CD4-positive, alpha-beta T cell (primary cell): Measurements from ENCODE around the gene SF3B2. TPM values are rescaled to one million over a fixed set of nuclear protein-coding genes. Genes with fewer than 3 reads are reported as not detected.

Experiments used
- ATAC-seq: fragments of 200-7000 bp; cut with Tn5 transposase; one replicate; pipeline ENCODE4 v1.10.0; 2022; ENCODE audit warnings: mild to moderate bottlenecking; ENCODE audit not compliant: poor library complexity
- CTCF ChIA-PET: fragments of 350-600 bp; sonication (Branson Sonifier 250); formaldehyde crosslinking; loops from one replicate; lab custom pipeline; 2021; ENCODE audit warnings: antibody characterized with exemption, inconsistent platforms; lab: Charles Lee
- POLR2A ChIA-PET: fragments of 350-600 bp; sonication (Branson Sonifier 250); formaldehyde crosslinking; loops from one replicate; lab custom pipeline; 2021; ENCODE audit warnings: antibody characterized with exemption, inconsistent platforms; lab: Charles Lee
- DNase-seq, 14 experiments: peaks; one replicate each; pipeline ENCODE4 v3.0.0-alpha.2; 2013 to 2020; ENCODE audit warnings: mixed read lengths in 2 of 14
- H3K27ac ChIP-seq, 2 donors: one replicate each; pipeline versions ENCODE4 v1.5.1 to v1.7.0; 2013; ENCODE audit warnings: low read length in 2 of 2, low read depth in 1 of 2, mild to moderate bottlenecking in 1 of 2
- H3K27me3 ChIP-seq, 2 experiments: 1 replicate in 1 of 2; 2 replicates in 1 of 2; pipeline versions ENCODE4 v1.6.1 to v1.7.0; 2013; ENCODE audit warnings: low read length in 2 of 2, control low read depth in 1 of 2, mild to moderate bottlenecking in 1 of 2, moderate library complexity in 1 of 2; ENCODE audit not compliant: insufficient read depth in 2 of 2, control insufficient read depth in 1 of 2
- H3K36me3 ChIP-seq: one replicate; pipeline ENCODE4 v1.6.1; 2013; ENCODE audit warnings: low read length, control low read depth; ENCODE audit not compliant: insufficient read depth
- H3K4me1 ChIP-seq: one replicate; pipeline ENCODE4 v1.6.1; 2013; ENCODE audit warnings: low read length, control low read depth; ENCODE audit not compliant: insufficient read depth
- H3K4me3 ChIP-seq: one replicate; pipeline ENCODE4 v1.5.1; 2013; ENCODE audit warnings: mild to moderate bottlenecking, low read length, moderate library complexity
- H3K9me3 ChIP-seq, 2 experiments: 1 replicate in 1 of 2; 2 replicates in 1 of 2; pipeline versions ENCODE4 v1.6.1 to v1.7.0; 2013; ENCODE audit warnings: low read length in 2 of 2, mild to moderate bottlenecking in 2 of 2, control low read depth in 1 of 2, moderate library complexity in 1 of 2; ENCODE audit not compliant: control insufficient read depth in 1 of 2, insufficient read depth in 1 of 2
- H3K27ac Mint-ChIP-seq: one replicate; pipeline ENCODE4 v1.8.0; 2020; ENCODE audit warnings: mixed read lengths
- H3K27me3 Mint-ChIP-seq: one replicate; pipeline ENCODE4 v1.8.0; 2021; ENCODE audit warnings: mixed read lengths
- H3K36me3 Mint-ChIP-seq: one replicate; pipeline ENCODE4 v1.8.0; 2021; ENCODE audit warnings: low read depth, mixed read lengths
- H3K4me1 Mint-ChIP-seq: one replicate; pipeline ENCODE4 v1.8.0; 2021; ENCODE audit warnings: low read depth, mixed read lengths
- H3K4me3 Mint-ChIP-seq: one replicate; pipeline ENCODE4 v1.8.0; 2020; ENCODE audit warnings: mild to moderate bottlenecking, mixed read lengths
- H3K9me3 Mint-ChIP-seq: one replicate; pipeline ENCODE4 v1.8.0; 2020; ENCODE audit warnings: mixed read lengths
- intact Hi-C, 2 experiments: fragments of 100-400 bp; cut with DNase I in 1 of 2; cut with micrococcal nuclease in 1 of 2; formaldehyde crosslinking; loops; one replicate each; pipeline versions ENCODE4 v1.15.1 to v1.9.0; 2023 to 2025; cut with DNase I, micrococcal nuclease
- total RNA-seq, 174 experiments: library from RNA in 2 of 174; stranded (reverse) in 2 of 174; gene quantifications; one replicate each; pipeline ENCODE4 v1.2.3 and lab custom pipeline; 2021 to 2026
- TF ChIP-seq, protein P1 (sequence below): fragments of 200-600 bp; IDR thresholded peaks from one replicate; pipeline ENCODE4 v1.8.0; 2022; ENCODE audit warnings: antibody characterized with exemption, mild to moderate bottlenecking

SF3B2 gene
- total RNA-seq, 2 experiments from 2014 or later, result 182 to 196 TPM

- H3K4me1 ChIP-seq, result peaks cover 36% of the 10 kb centered on the region
- Mint-ChIP-seq H3K27ac (no peak overlapping the region), H3K4me1 (peaks cover 27% of the 10 kb centered on the region), H3K4me3 (no peak overlapping the region), H3K27me3 (peaks cover 5% of the 10 kb centered on the region), H3K9me3 (no peaks in the 10 kb centered on the region), H3K36me3 (peaks cover 8% of the 10 kb centered on the region)
- no peaks in the 10 kb centered on the region for H3K36me3 ChIP-seq
- TF ChIP-seq, protein P1, sequence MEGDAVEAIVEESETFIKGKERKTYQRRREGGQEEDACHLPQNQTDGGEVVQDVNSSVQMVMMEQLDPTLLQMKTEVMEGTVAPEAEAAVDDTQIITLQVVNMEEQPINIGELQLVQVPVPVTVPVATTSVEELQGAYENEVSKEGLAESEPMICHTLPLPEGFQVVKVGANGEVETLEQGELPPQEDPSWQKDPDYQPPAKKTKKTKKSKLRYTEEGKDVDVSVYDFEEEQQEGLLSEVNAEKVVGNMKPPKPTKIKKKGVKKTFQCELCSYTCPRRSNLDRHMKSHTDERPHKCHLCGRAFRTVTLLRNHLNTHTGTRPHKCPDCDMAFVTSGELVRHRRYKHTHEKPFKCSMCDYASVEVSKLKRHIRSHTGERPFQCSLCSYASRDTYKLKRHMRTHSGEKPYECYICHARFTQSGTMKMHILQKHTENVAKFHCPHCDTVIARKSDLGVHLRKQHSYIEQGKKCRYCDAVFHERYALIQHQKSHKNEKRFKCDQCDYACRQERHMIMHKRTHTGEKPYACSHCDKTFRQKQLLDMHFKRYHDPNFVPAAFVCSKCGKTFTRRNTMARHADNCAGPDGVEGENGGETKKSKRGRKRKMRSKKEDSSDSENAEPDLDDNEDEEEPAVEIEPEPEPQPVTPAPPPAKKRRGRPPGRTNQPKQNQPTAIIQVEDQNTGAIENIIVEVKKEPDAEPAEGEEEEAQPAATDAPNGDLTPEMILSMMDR, result no peak
- H3K9me3 ChIP-seq, result no peaks in the 10 kb centered on the region
- intact Hi-C loops, result loop anchor here in 1 of 2 experiments (10.0 kb wide), 1 partner anchor 332 kb away; the partner anchor contains the start of gene KAT5
- POLR2A ChIA-PET, result no interaction called here
- H3K4me3 ChIP-seq, result no peak overlapping the region
- no peak overlapping the region for H3K27ac ChIP-seq
- no peaks in the 10 kb centered on the region for H3K27me3 ChIP-seq
- CTCF ChIA-PET, result no interaction called here
- ATAC-seq, result no peak
- DNase-seq, result no peak
These were observed 5.3 kb upstream of the SF3B2 start for GRCh38 chr11:66046901-66047300.

GRCh38 chr11:66047541-66048365 is 4.4 kb upstream of the SF3B2 start:
- Mint-ChIP-seq H3K27ac (no peak overlapping the region), H3K36me3 (peaks cover 16% of the 10 kb centered on the region), H3K9me3 (no peaks in the 10 kb centered on the region), H3K4me3 (no peak overlapping the region), H3K27me3 (peaks cover 5% of the 10 kb centered on the region), H3K4me1 (peaks cover 36% of the 10 kb centered on the region)
- TF ChIP-seq, protein P1, result no peak
- intact Hi-C loops, result loop anchor here in 1 of 2 experiments (10.0 kb wide), 1 partner anchor 333 kb away; the partner anchor contains the start of gene KAT5
- no peak for DNase-seq
- Histone ChIP-seq H3K27me3 (no peaks in the 10 kb centered on the region), H3K36me3 (no peaks in the 10 kb centered on the region), H3K4me3 (no peak overlapping the region), H3K9me3 (no peaks in the 10 kb centered on the region), H3K4me1 (peaks cover 40% of the 10 kb centered on the region), H3K27ac (no peak overlapping the region)
- POLR2A ChIA-PET, result no interaction called here
- ATAC-seq, result no peak
- CTCF ChIA-PET, result interaction anchor here (1.2 kb wide), 1 partner anchor 25 kb away, joined by 6 read pairs; no protein-coding TSS in a partner anchor

GRCh38 chr11:66048547-66049323 is 3.4 kb upstream of the SF3B2 start, which contains the start of gene GAL3ST3:
Gene GAL3ST3, minus strand, starts transcription at chr11:66049161. Its CDS starts 3,746 bp downstream, at chr11:66045415.
- H3K27ac Mint-ChIP-seq, result peak within 1 kb of the TSS; percentile 24
- H3K36me3 Mint-ChIP-seq, result peaks cover 23% of the 10 kb centered on the region
- Histone ChIP-seq H3K27ac (no peak within 1 kb of the TSS), H3K4me1 (peaks cover 49% of the 10 kb centered on the region), H3K9me3 (no peaks in the 10 kb centered on the region), H3K36me3 (peaks cover 7% of the 10 kb centered on the region), H3K4me3 (no peak within 1 kb of the TSS), H3K27me3 (no peaks in the 10 kb centered on the region)
- intact Hi-C loops, result loop anchor here in 1 of 2 experiments (10.0 kb wide), 1 partner anchor 334 kb away; the partner anchor contains the start of gene KAT5
- peaks cover 5% of the 10 kb centered on the region for H3K27me3 Mint-ChIP-seq
- POLR2A ChIA-PET, result no interaction called here
- DNase-seq, result peak in 2 of 14 experiments; percentile 17 to 36
- no peaks in the 10 kb centered on the region for H3K9me3 Mint-ChIP-seq
- no peak for ATAC-seq
- peak within 1 kb of the TSS; percentile 46 for H3K4me3 Mint-ChIP-seq
- peaks cover 42% of the 10 kb centered on the region for H3K4me1 Mint-ChIP-seq
- CTCF ChIA-PET, result interaction anchor here (1.2 kb wide), 1 partner anchor 26 kb away, joined by 6 read pairs; no protein-coding TSS in a partner anchor
- TF ChIP-seq, protein P1, result no peak
